Esophagus muscularis mucosa (tissue), 4 donors: Measurements from ENCODE around the gene TRPM3.

Experiments
- EP300 ChIP-seq: sonication (generic); formaldehyde crosslinking; IDR thresholded peaks from one replicate; pipeline ENCODE4 v1.6.1; 2017; ENCODE audit warnings: antibody characterized with exemption
- POLR2A ChIP-seq: fragments of 450-650 bp; IDR thresholded peaks from one replicate; pipeline ENCODE4 v1.6.1; 2017; ENCODE audit warnings: antibody characterized with exemption, moderate library complexity, mild to moderate bottlenecking, low read depth
- POLR2AphosphoS5 ChIP-seq, 2 donors: sonication (generic); formaldehyde crosslinking; IDR thresholded peaks; one replicate each; pipeline ENCODE4 v1.6.1; 2017; ENCODE audit warnings: antibody characterized with exemption in 2 of 2
- TF ChIP-seq, protein P1 (sequence below), 3 experiments: fragments of 200-600 bp in 2 of 3; fragments of 450-650 bp in 1 of 3; sonication (generic) in 2 of 3; IDR thresholded peaks; one replicate each; pipeline ENCODE4 v1.5.1; 2017 to 2019; ENCODE audit warnings: antibody characterized with exemption in 3 of 3, mild to moderate bottlenecking in 2 of 3, moderate library complexity in 1 of 3

DNA sequence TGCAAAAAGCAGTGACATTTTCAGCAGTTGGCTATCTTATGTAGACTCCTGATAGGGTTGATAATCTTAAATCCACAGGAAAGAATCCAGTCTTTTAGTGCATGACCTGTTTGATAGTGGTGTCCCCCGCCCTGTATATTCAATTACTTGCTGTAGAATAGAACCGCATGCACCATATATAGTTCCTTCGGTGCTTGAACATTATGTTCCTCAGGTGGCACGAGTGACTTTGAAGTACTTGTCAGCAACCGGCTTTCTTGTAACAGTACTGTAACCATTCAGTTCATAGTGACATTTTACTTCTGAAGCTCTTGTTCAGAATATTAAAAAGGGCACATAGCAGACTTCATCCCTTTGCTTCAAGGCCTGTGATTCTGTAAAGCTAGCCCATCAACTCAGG is 543.8 kb downstream of the TRPM3 start:
- TF ChIP-seq EP300: no peak
- no peak for TF ChIP-seq POLR2AphosphoS5 (IDR thresholded peaks at IDR 0.05)
- TF ChIP-seq, protein P1, sequence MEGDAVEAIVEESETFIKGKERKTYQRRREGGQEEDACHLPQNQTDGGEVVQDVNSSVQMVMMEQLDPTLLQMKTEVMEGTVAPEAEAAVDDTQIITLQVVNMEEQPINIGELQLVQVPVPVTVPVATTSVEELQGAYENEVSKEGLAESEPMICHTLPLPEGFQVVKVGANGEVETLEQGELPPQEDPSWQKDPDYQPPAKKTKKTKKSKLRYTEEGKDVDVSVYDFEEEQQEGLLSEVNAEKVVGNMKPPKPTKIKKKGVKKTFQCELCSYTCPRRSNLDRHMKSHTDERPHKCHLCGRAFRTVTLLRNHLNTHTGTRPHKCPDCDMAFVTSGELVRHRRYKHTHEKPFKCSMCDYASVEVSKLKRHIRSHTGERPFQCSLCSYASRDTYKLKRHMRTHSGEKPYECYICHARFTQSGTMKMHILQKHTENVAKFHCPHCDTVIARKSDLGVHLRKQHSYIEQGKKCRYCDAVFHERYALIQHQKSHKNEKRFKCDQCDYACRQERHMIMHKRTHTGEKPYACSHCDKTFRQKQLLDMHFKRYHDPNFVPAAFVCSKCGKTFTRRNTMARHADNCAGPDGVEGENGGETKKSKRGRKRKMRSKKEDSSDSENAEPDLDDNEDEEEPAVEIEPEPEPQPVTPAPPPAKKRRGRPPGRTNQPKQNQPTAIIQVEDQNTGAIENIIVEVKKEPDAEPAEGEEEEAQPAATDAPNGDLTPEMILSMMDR (IDR thresholded peaks at IDR 0.05): no peak
- TF ChIP-seq POLR2A: no peak
